ENCODE data around the gene RBCK1. TPM values are rescaled to one million over a fixed set of nuclear protein-coding genes. Genes with fewer than 3 reads are reported as not detected.

Gene RBCK1
- total and polyA plus RNA-seq, 2 experiments from 2014 or later = 72.3 to 129 TPM

DNA sequence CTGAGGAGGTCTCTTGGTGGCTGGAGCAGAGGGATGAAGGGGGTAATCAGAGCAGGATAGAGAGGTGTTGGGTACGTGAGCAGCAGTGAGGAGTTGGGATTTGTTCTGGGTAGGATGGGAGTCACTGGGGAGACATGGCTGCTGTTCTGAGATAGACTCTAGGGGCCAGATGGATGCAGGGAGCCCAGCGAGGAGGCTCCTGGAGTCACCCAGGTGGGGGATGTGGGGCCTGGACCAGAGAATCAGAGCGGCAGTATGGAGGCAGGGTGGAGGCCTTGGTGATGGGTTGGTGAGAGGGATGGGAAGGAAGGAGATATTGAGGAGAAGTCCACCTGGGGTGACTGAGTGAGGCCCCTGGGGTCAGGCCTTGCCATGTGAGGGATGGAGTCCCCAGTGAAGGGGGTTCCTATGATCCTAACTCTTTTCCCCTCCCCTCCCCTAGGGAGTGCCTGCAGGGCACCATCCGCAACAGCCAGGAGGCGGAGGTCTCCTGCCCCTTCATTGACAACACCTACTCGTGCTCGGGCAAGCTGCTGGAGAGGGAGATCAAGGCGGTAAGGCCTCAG, 13.7 kb downstream of the RBCK1 start:
- Histone ChIP-seq H3K9me3 (ENCODE audit: low read depth) (no peaks in the 10 kb centered on the region), H2AFZ (no peak overlapping the region), H3K27ac (no peak overlapping the region), H3K4me3 (no peak overlapping the region), H3K36me3 (ENCODE audit: low read depth) (peaks cover 6% of the 10 kb centered on the region; the same call in 1 of the 2 replicates), H3K79me2 (ENCODE audit: insufficient read depth) (no peaks in the 10 kb centered on the region), H3K4me1 (ENCODE audit: insufficient read depth) (no peaks in the 10 kb centered on the region), H3K27me3 (replicated peaks; ENCODE audit: insufficient read depth) (no peaks in the 10 kb centered on the region), H3K4me2 (ENCODE audit: unreplicated experiment) (no peak overlapping the region), H4K20me1 (ENCODE audit: insufficient read depth) (no peaks in the 10 kb centered on the region), H3K9me2 (ENCODE audit: insufficient read depth) (no peaks in the 10 kb centered on the region), H3K9ac (no peak overlapping the region), H3F3A (ENCODE audit: insufficient read depth) (peaks cover 17% of the 10 kb centered on the region; the same call in 1 of the 2 replicates)
- DNase-seq = no peak
- WGBS, 2 experiments (ENCODE audit: low coverage in 1 of 2, low lambda C conversion rate in 2 of 2, missing lambda C conversion rate in 2 of 2) = 96 to 97% methylated on average over 8 of the region's 8 CpGs
- TF ChIP-seq EZH2phosphoT487 (IDR thresholded peaks at IDR 0.05; ENCODE audit: insufficient read depth, low read depth) = no peak
- no peak for TF ChIP-seq EZH2 (IDR thresholded peaks at IDR 0.05; ENCODE audit: insufficient read depth, poor library complexity, severe bottlenecking)
- in situ Hi-C loops (cut with MboI) = no loop called here

DNA sequence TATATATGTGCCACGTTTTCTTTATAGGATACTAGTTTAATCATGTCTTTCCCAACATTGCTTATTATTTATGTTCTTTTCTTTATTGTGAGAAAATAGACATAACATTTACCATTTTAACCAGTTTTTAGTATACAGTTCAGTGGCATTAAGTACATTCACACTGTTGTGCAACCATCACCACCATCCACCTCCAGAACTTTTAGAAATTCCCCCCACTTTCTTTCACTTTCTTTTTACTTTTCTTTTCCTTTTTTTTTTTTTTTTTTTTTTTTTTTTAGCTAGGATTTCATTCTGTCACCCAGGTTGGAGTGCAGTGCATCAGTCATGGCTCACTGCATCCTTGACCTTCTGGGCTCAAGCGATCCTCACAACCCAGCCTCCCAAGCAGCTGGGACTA, 18.5 kb downstream of the RBCK1 start:
- H3K27ac ChIP-seq = no peak overlapping the region
- no peaks in the 10 kb centered on the region for H3K9me3 ChIP-seq (ENCODE audit: low read depth)
- WGBS, 2 experiments (ENCODE audit: low coverage in 1 of 2, low lambda C conversion rate in 2 of 2, missing lambda C conversion rate in 2 of 2) = 93 to 100% methylated on average over 2 of the region's 2 CpGs
- H3K36me3 ChIP-seq (ENCODE audit: low read depth) = peaks cover 6% of the 10 kb centered on the region; the same call in 1 of the 2 replicates
- H3K79me2 ChIP-seq (ENCODE audit: insufficient read depth) = no peaks in the 10 kb centered on the region
- no peak overlapping the region for H3K9ac ChIP-seq
- H3K4me2 ChIP-seq (ENCODE audit: unreplicated experiment) = no peak overlapping the region
- no peaks in the 10 kb centered on the region for H3K4me1 ChIP-seq (ENCODE audit: insufficient read depth)
- H3K9me2 ChIP-seq (ENCODE audit: insufficient read depth) = no peaks in the 10 kb centered on the region
- no peak for DNase-seq
- no peaks in the 10 kb centered on the region for H4K20me1 ChIP-seq (ENCODE audit: insufficient read depth)
- peaks cover 17% of the 10 kb centered on the region; the same call in 1 of the 2 replicates for H3F3A ChIP-seq (ENCODE audit: insufficient read depth)
- no peak overlapping the region for H3K4me3 ChIP-seq
- no peak overlapping the region for H2AFZ ChIP-seq
- no peak for TF ChIP-seq EZH2phosphoT487 (IDR thresholded peaks at IDR 0.05; ENCODE audit: insufficient read depth, low read depth)
- no peak for TF ChIP-seq EZH2 (IDR thresholded peaks at IDR 0.05; ENCODE audit: insufficient read depth, poor library complexity, severe bottlenecking)
- in situ Hi-C loops (cut with MboI) = no loop called here
- H3K27me3 ChIP-seq (replicated peaks; ENCODE audit: insufficient read depth) = no peaks in the 10 kb centered on the region

DNA sequence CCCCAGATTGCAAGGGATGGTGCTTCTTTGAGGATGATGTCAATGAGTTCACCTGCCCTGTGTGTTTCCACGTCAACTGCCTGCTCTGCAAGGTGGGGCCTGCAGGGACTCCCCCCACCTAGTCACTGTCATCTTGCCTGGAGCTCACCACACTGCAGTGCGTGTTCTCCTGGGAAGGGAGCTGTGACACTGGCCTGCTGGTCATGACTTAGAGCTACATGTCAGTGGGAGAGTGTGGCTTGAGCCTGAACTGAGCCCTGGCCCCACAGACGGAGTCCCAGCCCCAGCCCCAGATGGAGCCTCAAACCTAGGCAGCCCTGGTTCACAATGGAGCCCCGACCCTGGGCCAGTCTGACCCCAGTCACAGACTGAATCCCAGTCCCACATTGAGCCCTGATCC, 19.3 kb downstream of the RBCK1 start:
- no peaks in the 10 kb centered on the region for H3K9me2 ChIP-seq (ENCODE audit: insufficient read depth)
- no peak overlapping the region for H3K4me3 ChIP-seq
- in situ Hi-C loops (cut with MboI) = no loop called here
- H3K9me3 ChIP-seq (ENCODE audit: low read depth) = no peaks in the 10 kb centered on the region
- no peaks in the 10 kb centered on the region for H4K20me1 ChIP-seq (ENCODE audit: insufficient read depth)
- H3K4me1 ChIP-seq (ENCODE audit: insufficient read depth) = no peaks in the 10 kb centered on the region
- peaks cover 17% of the 10 kb centered on the region; the same call in 1 of the 2 replicates for H3F3A ChIP-seq (ENCODE audit: insufficient read depth)
- H3K36me3 ChIP-seq (ENCODE audit: low read depth) = peaks cover 4% of the 10 kb centered on the region; the same call in 1 of the 2 replicates
- TF ChIP-seq EZH2 (IDR thresholded peaks at IDR 0.05; ENCODE audit: insufficient read depth, poor library complexity, severe bottlenecking) (no peak), EZH2phosphoT487 (IDR thresholded peaks at IDR 0.05; ENCODE audit: insufficient read depth, low read depth) (no peak)
- H2AFZ ChIP-seq = no peak overlapping the region
- H3K79me2 ChIP-seq (ENCODE audit: insufficient read depth) = no peaks in the 10 kb centered on the region
- H3K4me2 ChIP-seq (ENCODE audit: unreplicated experiment) = no peak overlapping the region
- H3K9ac ChIP-seq = no peak overlapping the region
- WGBS, 2 experiments (ENCODE audit: low coverage in 1 of 2, low lambda C conversion rate in 2 of 2, missing lambda C conversion rate in 2 of 2) = 76 to 86% methylated on average over 4 of the region's 4 CpGs
- no peaks in the 10 kb centered on the region for H3K27me3 ChIP-seq (replicated peaks; ENCODE audit: insufficient read depth)
- H3K27ac ChIP-seq = no peak overlapping the region
- no peak for DNase-seq

DNA sequence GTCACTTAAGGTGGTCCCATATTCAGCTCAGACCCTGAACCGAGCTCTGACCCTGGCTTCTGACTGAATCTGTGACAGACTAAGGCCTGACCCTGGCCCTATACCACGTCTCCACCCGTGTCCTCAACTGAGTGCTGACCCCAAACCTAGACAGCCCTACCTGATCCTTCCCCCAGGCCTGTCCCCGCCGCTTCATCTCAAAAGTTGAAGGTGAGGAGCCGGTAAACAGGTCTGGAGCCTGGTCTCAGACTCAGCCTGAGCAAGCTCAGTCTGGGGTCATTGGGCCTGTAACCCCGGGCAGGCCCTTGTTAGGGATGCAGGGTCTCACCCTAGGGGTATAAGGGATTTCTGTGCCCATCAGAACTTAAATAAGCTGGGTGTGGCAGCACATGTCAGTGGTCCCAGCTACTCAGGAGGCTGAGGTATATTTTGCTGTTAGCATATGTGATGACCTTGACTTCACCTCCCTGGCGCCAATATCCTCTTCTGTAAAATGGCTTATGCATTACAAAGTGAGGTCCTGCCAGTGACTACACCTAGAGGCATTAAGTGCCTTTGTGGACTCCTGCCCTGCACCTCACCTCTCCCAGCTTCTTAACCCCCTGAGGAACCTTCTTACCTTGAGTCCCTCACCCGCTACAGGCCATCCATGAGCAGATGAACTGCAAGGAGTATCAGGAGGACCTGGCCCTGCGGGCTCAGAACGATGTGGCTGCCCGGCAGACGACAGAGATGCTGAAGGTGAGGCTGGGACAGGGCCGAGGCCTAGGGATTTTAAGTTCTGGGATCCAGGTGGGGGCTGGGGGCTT, 20.0 kb downstream of the RBCK1 start:
- TF ChIP-seq EZH2 (IDR thresholded peaks at IDR 0.05; ENCODE audit: insufficient read depth, poor library complexity, severe bottlenecking) = no peak
- no peak for TF ChIP-seq EZH2phosphoT487 (IDR thresholded peaks at IDR 0.05; ENCODE audit: insufficient read depth, low read depth)
- peaks cover 18% of the 10 kb centered on the region; the same call in 1 of the 2 replicates for H3F3A ChIP-seq (ENCODE audit: insufficient read depth)
- H3K4me2 ChIP-seq (ENCODE audit: unreplicated experiment) = no peak overlapping the region
- no peaks in the 10 kb centered on the region for H3K4me1 ChIP-seq (ENCODE audit: insufficient read depth)
- H3K36me3 ChIP-seq (ENCODE audit: low read depth) = no peaks in the 10 kb centered on the region; the same call in 1 of the 2 replicates
- in situ Hi-C loops (cut with MboI) = no loop called here
- H4K20me1 ChIP-seq (ENCODE audit: insufficient read depth) = no peaks in the 10 kb centered on the region
- no peak overlapping the region for H3K27ac ChIP-seq
- no peak overlapping the region for H3K4me3 ChIP-seq
- H2AFZ ChIP-seq = no peak overlapping the region
- no peaks in the 10 kb centered on the region for H3K9me3 ChIP-seq (ENCODE audit: low read depth)
- H3K9me2 ChIP-seq (ENCODE audit: insufficient read depth) = no peaks in the 10 kb centered on the region
- no peaks in the 10 kb centered on the region for H3K79me2 ChIP-seq (ENCODE audit: insufficient read depth)
- WGBS, 2 experiments (ENCODE audit: low coverage in 1 of 2, low lambda C conversion rate in 2 of 2, missing lambda C conversion rate in 2 of 2) = 94 to 96% methylated on average over 14 of the region's 14 CpGs
- H3K27me3 ChIP-seq (replicated peaks; ENCODE audit: insufficient read depth) = no peaks in the 10 kb centered on the region
- no peak for DNase-seq
- H3K9ac ChIP-seq = no peak overlapping the region

Data from GM23248 (cell line).